A673 (cell line): Measurements from ENCODE around the gene MFAP4.

ENCODE experiments used
- CTCF ChIP-seq: fragments of 300-800, 200-600 bp; sonication (generic); conservative IDR thresholded peaks from 2 replicates; pipeline ENCODE4 v1.5.1; 2017; ENCODE audit warnings: low read depth, mild to moderate bottlenecking, antibody characterized with exemption, low read length, moderate library complexity, mixed read lengths
- EZH2 ChIP-seq: fragments of 200-600 bp; sonication (generic); IDR thresholded peaks from 2 replicates; pipeline ENCODE4 v1.6.1; 2017; ENCODE audit warnings: borderline replicate concordance, low read depth, mild to moderate bottlenecking, mixed read lengths, antibody characterized with exemption, low read length; ENCODE audit not compliant: poor library complexity, severe bottlenecking

- no peak for TF ChIP-seq CTCF
- TF ChIP-seq EZH2, result no peak
Observed at GRCh38 chr17:19413761-19414160, 26.8 kb upstream of the MFAP4 start.
